ENCODE data around the gene XRN1. TPM values are rescaled to one million over a fixed set of nuclear protein-coding genes. Genes with fewer than 3 reads are reported as not detected.

XRN1 gene
- total RNA-seq, 1 donor from 2014 or later = 46.1 TPM

DNA sequence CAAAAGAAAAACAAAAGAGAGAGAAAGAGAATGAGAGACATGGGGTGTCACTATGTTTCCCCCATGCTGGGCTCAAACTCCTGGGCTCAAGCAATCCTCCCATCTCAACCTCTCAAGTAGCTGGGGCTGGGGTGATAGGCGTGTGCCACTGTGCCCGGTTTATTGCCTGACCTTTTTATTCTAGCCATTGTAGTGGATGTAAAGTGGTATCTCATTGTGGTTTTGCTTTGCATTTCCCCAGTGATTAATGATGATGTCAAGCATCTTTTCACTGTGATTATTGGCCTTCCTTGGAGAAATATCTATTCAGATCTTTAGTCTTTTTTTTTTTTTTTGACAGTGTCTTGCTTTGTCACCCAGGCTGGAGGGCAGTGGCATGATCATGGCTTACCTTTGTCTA is 184.7 kb downstream of the XRN1 start:
- no peak overlapping the region for H3K27ac ChIP-seq
- H3K27me3 ChIP-seq = no peaks in the 10 kb centered on the region
- H3K36me3 ChIP-seq = no peaks in the 10 kb centered on the region
- H3K9me3 ChIP-seq = no peaks in the 10 kb centered on the region
- TF ChIP-seq CTCF (IDR thresholded peaks at IDR 0.05) = no peak
- no peak overlapping the region for H3K4me3 ChIP-seq
- no peak for ATAC-seq
- no peaks in the 10 kb centered on the region for H3K4me1 ChIP-seq
- DNase-seq = no peak
- intact Hi-C loops (cut with DNase I) = no loop called here

- no peak for TF ChIP-seq CTCF (IDR thresholded peaks at IDR 0.05)
- ATAC-seq = no peak
These were observed 188.5 kb downstream of the XRN1 start for GRCh38 chr3:142259359-142259758.

GRCh38 chr3:142256712-142257333 is 191.0 kb downstream of the XRN1 start:
- H3K4me1 ChIP-seq = no peaks in the 10 kb centered on the region
- H3K9me3 ChIP-seq = peaks cover 16% of the 10 kb centered on the region
- H3K4me3 ChIP-seq = no peak overlapping the region
- no peak for DNase-seq
- no peaks in the 10 kb centered on the region for H3K27me3 ChIP-seq
- ATAC-seq = no peak
- H3K27ac ChIP-seq = no peak overlapping the region
- intact Hi-C loops (cut with DNase I) = no loop called here
- H3K36me3 ChIP-seq = no peaks in the 10 kb centered on the region
- no peak for TF ChIP-seq CTCF (IDR thresholded peaks at IDR 0.05)

More at GRCh38 chr3:142259359-142259758, 188.5 kb downstream of the XRN1 start:
- Histone ChIP-seq H3K4me3 (no peak overlapping the region), H3K36me3 (no peaks in the 10 kb centered on the region), H3K27me3 (no peaks in the 10 kb centered on the region), H3K27ac (no peak overlapping the region), H3K4me1 (no peaks in the 10 kb centered on the region), H3K9me3 (peaks cover 9% of the 10 kb centered on the region)
- no peak for DNase-seq
- intact Hi-C loops (cut with DNase I) = no loop called here

Other genes with a start within 250 kb of the XRN1 start
- 17.7 TPM for gene GK5, start 222.5 kb downstream of the XRN1 start, total RNA-seq
- gene ATR, start 130.7 kb upstream of the XRN1 start, total RNA-seq = 23.0 TPM
- gene PLS1, start 148.4 kb upstream of the XRN1 start, total RNA-seq = 26.0 TPM